Measurements from ENCODE around the gene ZNF248. TPM values are rescaled to one million over a fixed set of nuclear protein-coding genes. Genes with fewer than 3 reads are reported as not detected.

Gene ZNF248
- total RNA-seq, 4 donors from 2014 or later = 7.2 to 51.2 (median 26.9) TPM

DNA sequence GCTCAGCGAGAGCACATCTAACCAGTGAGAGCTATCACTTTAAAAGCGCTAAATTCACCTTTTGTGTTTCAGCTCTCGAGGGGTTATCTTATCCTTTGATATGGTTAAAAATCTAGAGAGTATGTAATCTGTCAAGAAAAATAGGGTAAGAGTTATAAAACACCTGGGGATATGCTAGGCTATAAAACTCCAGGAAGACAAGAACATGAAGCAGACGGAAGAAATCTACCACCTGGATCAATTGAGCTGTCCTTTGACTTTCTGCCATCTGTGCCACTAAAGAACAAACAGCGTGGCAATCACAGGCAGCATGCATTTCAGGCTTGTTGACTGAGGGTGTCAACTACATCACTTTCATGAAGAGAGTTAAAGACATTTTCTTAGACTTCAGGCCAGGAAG, 83.1 kb downstream of the ZNF248 start:
- no peak for DNase-seq
- intact Hi-C loops (cut with DNase I; ENCODE audit: low total_unique reads) = no loop called here
- no peak overlapping the region for H3K4me3 ChIP-seq
- no peaks in the 10 kb centered on the region for H3K36me3 ChIP-seq
- no peak overlapping the region for H3K27ac ChIP-seq
- TF ChIP-seq, protein P1, sequence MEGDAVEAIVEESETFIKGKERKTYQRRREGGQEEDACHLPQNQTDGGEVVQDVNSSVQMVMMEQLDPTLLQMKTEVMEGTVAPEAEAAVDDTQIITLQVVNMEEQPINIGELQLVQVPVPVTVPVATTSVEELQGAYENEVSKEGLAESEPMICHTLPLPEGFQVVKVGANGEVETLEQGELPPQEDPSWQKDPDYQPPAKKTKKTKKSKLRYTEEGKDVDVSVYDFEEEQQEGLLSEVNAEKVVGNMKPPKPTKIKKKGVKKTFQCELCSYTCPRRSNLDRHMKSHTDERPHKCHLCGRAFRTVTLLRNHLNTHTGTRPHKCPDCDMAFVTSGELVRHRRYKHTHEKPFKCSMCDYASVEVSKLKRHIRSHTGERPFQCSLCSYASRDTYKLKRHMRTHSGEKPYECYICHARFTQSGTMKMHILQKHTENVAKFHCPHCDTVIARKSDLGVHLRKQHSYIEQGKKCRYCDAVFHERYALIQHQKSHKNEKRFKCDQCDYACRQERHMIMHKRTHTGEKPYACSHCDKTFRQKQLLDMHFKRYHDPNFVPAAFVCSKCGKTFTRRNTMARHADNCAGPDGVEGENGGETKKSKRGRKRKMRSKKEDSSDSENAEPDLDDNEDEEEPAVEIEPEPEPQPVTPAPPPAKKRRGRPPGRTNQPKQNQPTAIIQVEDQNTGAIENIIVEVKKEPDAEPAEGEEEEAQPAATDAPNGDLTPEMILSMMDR (IDR thresholded peaks at IDR 0.05) = no peak
- TF ChIP-seq POLR2A (IDR thresholded peaks at IDR 0.05) = no peak
- no peaks in the 10 kb centered on the region for H3K27me3 ChIP-seq
- H3K9me3 ChIP-seq = no peaks in the 10 kb centered on the region
- no peaks in the 10 kb centered on the region for H3K4me1 ChIP-seq

- H3K9me3 ChIP-seq = peaks cover 0 to 12% of the 10 kb centered on the region in 2 donors
- H3K27me3 ChIP-seq = no peaks in the 10 kb centered on the region
- no peaks in the 10 kb centered on the region for H3K4me1 ChIP-seq
- H3K4me3 ChIP-seq = no peak overlapping the region
- H3K27ac ChIP-seq = no peak overlapping the region
- intact Hi-C loops (cut with DNase I; ENCODE audit: low total_unique reads) = no loop called here
- no peak for DNase-seq
- TF ChIP-seq POLR2A (IDR thresholded peaks at IDR 0.05) = no peak
- TF ChIP-seq, protein P1 (IDR thresholded peaks at IDR 0.05) = no peak
- no peaks in the 10 kb centered on the region for H3K36me3 ChIP-seq
Measured at GRCh38 chr10:37765216-37765615, 92.2 kb downstream of the ZNF248 start.

DNA sequence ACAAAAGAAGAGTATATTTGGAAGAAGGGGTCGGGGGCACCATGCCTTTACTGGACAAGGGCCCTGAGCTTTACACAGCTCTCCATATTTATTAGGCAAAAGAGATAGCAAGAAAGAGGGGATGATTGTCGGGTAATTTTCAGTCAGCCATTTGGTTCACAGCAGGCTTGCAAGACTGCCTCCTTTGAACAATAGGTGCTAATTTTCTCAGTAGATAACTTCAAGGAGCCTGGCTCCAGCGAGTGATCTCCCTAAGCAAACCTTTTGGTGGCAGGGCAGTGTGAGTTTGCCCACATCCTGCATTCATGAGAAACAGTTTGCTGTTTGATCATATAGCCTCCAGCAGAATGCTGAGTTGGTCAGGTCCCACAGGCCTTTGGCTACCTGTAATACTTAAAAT, 94.3 kb downstream of the ZNF248 start:
- H3K36me3 ChIP-seq = no peaks in the 10 kb centered on the region
- H3K27ac ChIP-seq = no peak overlapping the region
- intact Hi-C loops (cut with DNase I; ENCODE audit: low total_unique reads) = no loop called here
- H3K4me3 ChIP-seq = no peak overlapping the region
- H3K9me3 ChIP-seq = peaks cover 0 to 10% of the 10 kb centered on the region in 2 donors
- H3K27me3 ChIP-seq = no peaks in the 10 kb centered on the region
- H3K4me1 ChIP-seq = no peaks in the 10 kb centered on the region
- no peak for DNase-seq
- TF ChIP-seq POLR2A (IDR thresholded peaks at IDR 0.05) = no peak
- TF ChIP-seq, protein P1 (IDR thresholded peaks at IDR 0.05) = no peak

- DNase-seq = no peak
- Histone ChIP-seq H3K4me3 (no peak overlapping the region), H3K27me3 (no peaks in the 10 kb centered on the region), H3K9me3 (peaks cover 0 to 7% of the 10 kb centered on the region in 2 donors), H3K27ac (no peak overlapping the region), H3K36me3 (no peaks in the 10 kb centered on the region), H3K4me1 (no peaks in the 10 kb centered on the region)
- intact Hi-C loops (cut with DNase I; ENCODE audit: low total_unique reads) = no loop called here
- no peak for TF ChIP-seq POLR2A (IDR thresholded peaks at IDR 0.05)
- TF ChIP-seq, protein P1 (IDR thresholded peaks at IDR 0.05) = no peak
Measured at GRCh38 chr10:37762287-37762686, 95.1 kb downstream of the ZNF248 start.

DNA sequence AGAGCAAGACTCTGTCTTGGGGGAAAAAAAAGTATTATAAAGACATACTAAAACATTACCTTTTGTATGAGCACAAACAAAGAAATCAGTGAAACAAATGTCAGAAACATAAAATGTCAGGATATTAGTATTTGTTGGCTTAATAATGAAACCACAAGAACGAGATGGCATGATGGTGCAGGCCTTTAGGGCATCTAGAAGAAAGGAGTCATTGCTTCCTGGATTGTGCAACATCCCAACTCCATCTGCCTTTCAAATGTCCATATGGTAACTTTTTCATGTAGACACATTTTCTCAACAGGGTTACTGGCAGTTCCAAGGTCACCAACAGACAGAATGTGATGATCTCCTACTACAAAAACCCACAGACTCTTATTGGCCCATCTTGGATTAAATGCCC, 96.6 kb downstream of the ZNF248 start:
- H3K4me3 ChIP-seq = no peak overlapping the region
- no peak overlapping the region for H3K27ac ChIP-seq
- intact Hi-C loops (cut with DNase I; ENCODE audit: low total_unique reads) = no loop called here
- H3K27me3 ChIP-seq = no peaks in the 10 kb centered on the region
- H3K9me3 ChIP-seq = peaks cover 0 to 7% of the 10 kb centered on the region in 2 donors
- no peaks in the 10 kb centered on the region for H3K4me1 ChIP-seq
- no peaks in the 10 kb centered on the region for H3K36me3 ChIP-seq
- TF ChIP-seq POLR2A (IDR thresholded peaks at IDR 0.05) = no peak
- TF ChIP-seq, protein P1 (IDR thresholded peaks at IDR 0.05) = no peak
- no peak for DNase-seq
